Adipocyte (in vitro differentiated cells): ENCODE measurements around the gene HSPA2.
A peak's percentile ranks its signal among the peaks of the same experiment; 100 is the strongest.
"Not testable (repeated sequence)": the region's sequence is repeated elsewhere in the genome, so short reads cannot be mapped to it uniquely, and the experiment has no call there.

Source experiments
- DNase-seq: peaks from one replicate; pipeline ENCODE4 v3.0.0-alpha.2; 2015; ENCODE audit warnings: low read depth
- H3K27me3 ChIP-seq: replicated peaks from 2 replicates; pipeline ENCODE4 v1.7.0; 2013; ENCODE audit warnings: mild to moderate bottlenecking, low read length, moderate library complexity; ENCODE audit not compliant: control insufficient read depth, insufficient read depth
- H3K36me3 ChIP-seq: 2 replicates; pipeline ENCODE4 v1.7.0; 2013; ENCODE audit warnings: low read length, mild to moderate bottlenecking, moderate library complexity; ENCODE audit not compliant: control insufficient read depth, insufficient read depth, severe bottlenecking
- H3K4me1 ChIP-seq: 2 replicates; pipeline ENCODE4 v1.7.0; 2013; ENCODE audit warnings: mild to moderate bottlenecking, low read length, moderate library complexity; ENCODE audit not compliant: control insufficient read depth, insufficient read depth
- H3K4me3 ChIP-seq: 2 replicates; pipeline ENCODE4 v1.7.0; 2013; ENCODE audit warnings: mild to moderate bottlenecking, low read length, moderate library complexity
- H3K9ac ChIP-seq: 2 replicates; pipeline ENCODE4 v1.7.0; 2013; ENCODE audit warnings: mild to moderate bottlenecking, low read length, moderate library complexity
- H3K9me3 ChIP-seq: 2 replicates; pipeline ENCODE4 v1.7.0; 2013; ENCODE audit warnings: mild to moderate bottlenecking, low read length, moderate library complexity; ENCODE audit not compliant: control insufficient read depth

The HSPA2 gene

GRCh38 chr14:64544607-64545312 lies 4.2 kb downstream of the HSPA2 start:
- no peak overlapping the region for H3K4me3 ChIP-seq
- no peak for DNase-seq
- H3K36me3 ChIP-seq: no peaks in the 10 kb centered on the region
- peaks cover 26% of the 10 kb centered on the region for H3K4me1 ChIP-seq
- H3K9ac ChIP-seq: no peak overlapping the region
- peaks cover 10% of the 10 kb centered on the region for H3K9me3 ChIP-seq
- no peaks in the 10 kb centered on the region for H3K27me3 ChIP-seq

- H3K36me3 ChIP-seq: no peaks in the 10 kb centered on the region
- peak overlapping the region; percentile 37 for H3K9ac ChIP-seq
- H3K4me1 ChIP-seq: peaks cover 23% of the 10 kb centered on the region
- no peaks in the 10 kb centered on the region for H3K9me3 ChIP-seq
- H3K4me3 ChIP-seq: no peak overlapping the region
- no peaks in the 10 kb centered on the region for H3K27me3 ChIP-seq
- DNase-seq: peak; percentile 44
Observed at GRCh38 chr14:64549016-64549415, 8.5 kb downstream of the HSPA2 start.

GRCh38 chr14:64549791-64550620 lies 9.5 kb downstream of the HSPA2 start, which contains the start of gene PPP1R36:
PPP1R36 (plus strand) TSS chr14:64549961; CDS start chr14:64549998, 37 bp downstream.
- peak within 1 kb of the TSS; percentile 68 for H3K4me3 ChIP-seq
- peaks cover 23% of the 10 kb centered on the region for H3K4me1 ChIP-seq
- DNase-seq: peak; percentile 31
- no peaks in the 10 kb centered on the region for H3K36me3 ChIP-seq
- no peaks in the 10 kb centered on the region for H3K27me3 ChIP-seq
- peak within 1 kb of the TSS; percentile 37 for H3K9ac ChIP-seq
- H3K9me3 ChIP-seq: no peaks in the 10 kb centered on the region

GRCh38 chr14:64550621-64551333 lies 10.2 kb downstream of the HSPA2 start:
- H3K4me3 ChIP-seq: no peak overlapping the region
- no peak overlapping the region for H3K9ac ChIP-seq
- no peak for DNase-seq
- H3K27me3 ChIP-seq: no peaks in the 10 kb centered on the region
- no peaks in the 10 kb centered on the region for H3K9me3 ChIP-seq
- peaks cover 23% of the 10 kb centered on the region for H3K4me1 ChIP-seq
- H3K36me3 ChIP-seq: no peaks in the 10 kb centered on the region

- no peak for DNase-seq
- Histone ChIP-seq H3K36me3 (no peaks in the 10 kb centered on the region), H3K9ac (no peak overlapping the region), H3K4me3 (no peak overlapping the region), H3K27me3 (no peaks in the 10 kb centered on the region), H3K9me3 (no peaks in the 10 kb centered on the region), H3K4me1 (peaks cover 14% of the 10 kb centered on the region)
Observed at GRCh38 chr14:64554556-64554955, 14.0 kb downstream of the HSPA2 start.

GRCh38 chr14:64556526-64556925 lies 16.0 kb downstream of the HSPA2 start:
- no peaks in the 10 kb centered on the region for H3K27me3 ChIP-seq

GRCh38 chr14:64558216-64558615 lies 17.7 kb downstream of the HSPA2 start:
- DNase-seq, H3K4me3 ChIP-seq, H3K27me3 ChIP-seq, H3K9me3 ChIP-seq, H3K4me1 ChIP-seq, H3K9ac ChIP-seq, H3K36me3 ChIP-seq: not testable (repeated sequence)

More at GRCh38 chr14:64556526-64556925, 16.0 kb downstream of the HSPA2 start:
- H3K36me3 ChIP-seq: no peaks in the 10 kb centered on the region
- H3K4me1 ChIP-seq: peaks cover 2% of the 10 kb centered on the region
- H3K9me3 ChIP-seq: no peaks in the 10 kb centered on the region
- H3K9ac ChIP-seq: no peak overlapping the region
- no peak overlapping the region for H3K4me3 ChIP-seq
- peak; percentile 77 for DNase-seq

- H3K9me3 ChIP-seq: no peaks in the 10 kb centered on the region
- no peak overlapping the region for H3K9ac ChIP-seq
- no peak for DNase-seq
- H3K4me1 ChIP-seq: peaks cover 4% of the 10 kb centered on the region
- no peaks in the 10 kb centered on the region for H3K27me3 ChIP-seq
- no peak overlapping the region for H3K4me3 ChIP-seq
- H3K36me3 ChIP-seq: no peaks in the 10 kb centered on the region
Observed at GRCh38 chr14:64561631-64562030, 21.1 kb downstream of the HSPA2 start.

GRCh38 chr14:64562436-64562835 lies 21.9 kb downstream of the HSPA2 start:
- H3K36me3 ChIP-seq: no peaks in the 10 kb centered on the region
- H3K9me3 ChIP-seq: no peaks in the 10 kb centered on the region
- H3K4me3 ChIP-seq: no peak overlapping the region
- peaks cover 12% of the 10 kb centered on the region for H3K4me1 ChIP-seq
- no peak overlapping the region for H3K9ac ChIP-seq
- no peak for DNase-seq
- H3K27me3 ChIP-seq: no peaks in the 10 kb centered on the region

GRCh38 chr14:64563696-64564095 lies 23.2 kb downstream of the HSPA2 start:
- H3K4me1 ChIP-seq: peaks cover 19% of the 10 kb centered on the region
- no peak for DNase-seq
- no peaks in the 10 kb centered on the region for H3K36me3 ChIP-seq
- no peaks in the 10 kb centered on the region for H3K27me3 ChIP-seq
- H3K9me3 ChIP-seq: no peaks in the 10 kb centered on the region
- no peak overlapping the region for H3K9ac ChIP-seq
- H3K4me3 ChIP-seq: no peak overlapping the region

GRCh38 chr14:64566651-64567122 lies 26.1 kb downstream of the HSPA2 start:
- no peak overlapping the region for H3K4me3 ChIP-seq
- peaks cover 33% of the 10 kb centered on the region for H3K4me1 ChIP-seq
- no peaks in the 10 kb centered on the region for H3K27me3 ChIP-seq
- DNase-seq: peak; percentile 53
- no peaks in the 10 kb centered on the region for H3K36me3 ChIP-seq
- H3K9me3 ChIP-seq: no peaks in the 10 kb centered on the region
- peak overlapping the region; percentile 60 for H3K9ac ChIP-seq
